Endothelial cell of umbilical vein (primary cell): Measurements from ENCODE around the gene OTUD5. TPM values are rescaled to one million over a fixed set of nuclear protein-coding genes. Genes with fewer than 3 reads are reported as not detected.

Experiments
- BruUV-seq: library from RNA; stranded (reverse); fragments of 400-500 nt; replicated peaks from 2 replicates; lab custom pipeline; 2021; lab: Mats Ljungman, UMichigan
- CTCF ChIA-PET: fragments of 300-600, 350-600 bp; sonication (Branson Sonifier 250); formaldehyde crosslinking; loops from one replicate; lab custom pipeline; 2021; ENCODE audit warnings: antibody characterized with exemption, inconsistent platforms; lab: Charles Lee
- POLR2A ChIA-PET: fragments of 300-600, 350-600 bp; sonication (Branson Sonifier 250); formaldehyde crosslinking; loops from one replicate; lab custom pipeline; 2021; ENCODE audit warnings: antibody characterized with exemption, inconsistent platforms; lab: Charles Lee
- DNase-seq: peaks from one replicate; pipeline ENCODE4 v3.0.0-alpha.2; 2011; ENCODE audit warnings: low read depth, low spot score
- FAIRE-seq: peaks from 2 replicates; lab custom pipeline; 2011; peaks lifted over from hg19 to GRCh38; lab: Jason Lieb, UNC
- H2AFZ ChIP-seq: 2 replicates; pipeline ENCODE4 v1.6.0; 2012; ENCODE audit warnings: low read depth, low read length, control low read depth, inconsistent platforms
- H3K27ac ChIP-seq: 2 replicates; pipeline ENCODE4 v1.5.1; 2011; ENCODE audit warnings: low read depth, mild to moderate bottlenecking, control low read depth, low read length, moderate library complexity; ENCODE audit not compliant: insufficient read depth
- H3K27me3 ChIP-seq, 2 experiments: 2 replicates each; pipeline versions ENCODE4 v1.6.0 to v1.6.1; 2011; ENCODE audit warnings: low read length in 2 of 2, mixed read lengths in 1 of 2; ENCODE audit not compliant: control insufficient read depth in 2 of 2, insufficient read depth in 2 of 2
- H3K36me3 ChIP-seq, 2 experiments: 2 replicates in 1 of 2; 3 replicates in 1 of 2; pipeline ENCODE4 v1.5.1; 2011; ENCODE audit warnings: low read length in 2 of 2, mild to moderate bottlenecking in 1 of 2, moderate library complexity in 1 of 2; ENCODE audit not compliant: control insufficient read depth in 2 of 2, insufficient read depth in 2 of 2; ENCODE audit errors: extremely low read depth in 1 of 2
- H3K4me1 ChIP-seq: 3 replicates; pipeline ENCODE4 v1.5.1; 2011; ENCODE audit warnings: mild to moderate bottlenecking, low read length; ENCODE audit not compliant: control insufficient read depth, insufficient read depth; ENCODE audit errors: extremely low read depth
- H3K4me2 ChIP-seq: 2 replicates; pipeline ENCODE4 v1.6.1; 2011; ENCODE audit warnings: low read length, control low read depth, mixed read lengths; ENCODE audit not compliant: insufficient read depth
- H3K4me3 ChIP-seq, 3 experiments: fragments of 200-600 bp in 1 of 3; sonication (generic), shearing (Covaris generic) in 1 of 3; replicated peaks in 1 of 3; 2 replicates each; pipeline ENCODE4 v1.5.1; 2011 to 2016; ENCODE audit warnings: control low read depth in 3 of 3, low read length in 3 of 3, mild to moderate bottlenecking in 2 of 3, inconsistent platforms in 1 of 3, low read depth in 1 of 3, moderate library complexity in 1 of 3; ENCODE audit not compliant: insufficient read depth in 1 of 3
- H3K79me2 ChIP-seq: 2 replicates; pipeline ENCODE4 v1.6.0; 2012; ENCODE audit warnings: low read length, inconsistent platforms; ENCODE audit not compliant: control insufficient read depth, insufficient read depth
- H3K9ac ChIP-seq: replicated peaks from 2 replicates; pipeline ENCODE3; 2011; ENCODE audit warnings: low read length, control low read depth; ENCODE audit not compliant: insufficient read depth; ENCODE audit errors: extremely low read depth
- H3K9me1 ChIP-seq: replicated peaks from 3 replicates; pipeline ENCODE4 v1.6.0; 2011; ENCODE audit warnings: mild to moderate bottlenecking, low read length; ENCODE audit not compliant: control insufficient read depth, insufficient read depth; ENCODE audit errors: extremely low read depth
- H3K9me3 ChIP-seq: replicated peaks from 2 replicates; pipeline ENCODE4 v1.5.1; 2012; ENCODE audit warnings: low read length, inconsistent platforms; ENCODE audit not compliant: control insufficient read depth, insufficient read depth
- H4K20me1 ChIP-seq: replicated peaks from 2 replicates; pipeline ENCODE3; 2011; ENCODE audit warnings: mild to moderate bottlenecking, low read length; ENCODE audit not compliant: control insufficient read depth, insufficient read depth; ENCODE audit errors: extremely low read depth
- CTCF ChIP-seq, 2 donors: IDR thresholded peaks; 1 replicate in 1 of 2; 2 replicates in 1 of 2; pipeline ENCODE4 v1.5.1; 2011; ENCODE audit warnings: low read length in 2 of 2, mild to moderate bottlenecking in 2 of 2, moderate library complexity in 2 of 2, control low read depth in 1 of 2, inconsistent platforms in 1 of 2, low read depth in 1 of 2; ENCODE audit not compliant: insufficient read depth in 1 of 2; ENCODE audit errors: extremely low read depth in 1 of 2
- EZH2 ChIP-seq: IDR thresholded peaks from 2 replicates; pipeline ENCODE4 v1.6.1; 2012; ENCODE audit warnings: borderline replicate concordance, low read depth, mild to moderate bottlenecking, moderate library complexity, low read length, inconsistent platforms; ENCODE audit not compliant: severe bottlenecking
- FOS ChIP-seq: IDR thresholded peaks from 2 replicates; pipeline ENCODE4 v1.6.1; 2011; ENCODE audit warnings: mild to moderate bottlenecking, low read length, moderate library complexity, borderline replicate concordance; ENCODE audit not compliant: insufficient read depth
- GATA2 ChIP-seq: IDR thresholded peaks from 2 replicates; pipeline ENCODE4 v1.7.0; 2011; ENCODE audit warnings: low read depth, mild to moderate bottlenecking, moderate library complexity, mixed read lengths, low read length; ENCODE audit not compliant: insufficient read length, insufficient read depth
- JUN ChIP-seq: IDR thresholded peaks from 2 replicates; pipeline ENCODE4 v1.6.1; 2011; ENCODE audit warnings: borderline replicate concordance, low read depth; ENCODE audit not compliant: insufficient read length, insufficient read depth
- MYC ChIP-seq: IDR thresholded peaks from one replicate; pipeline ENCODE4 v1.6.1; 2011; ENCODE audit warnings: mild to moderate bottlenecking, low read depth, low read length
- POLR2A ChIP-seq: IDR thresholded peaks from 2 replicates; pipeline ENCODE4 v1.6.1; 2012; ENCODE audit warnings: low read depth, mild to moderate bottlenecking, control low read depth, low read length
- POLR2AphosphoS5 ChIP-seq: IDR thresholded peaks from 2 replicates; pipeline ENCODE4 v1.6.1; 2012; ENCODE audit warnings: low read depth, mild to moderate bottlenecking, control low read depth, low read length, moderate library complexity; ENCODE audit not compliant: insufficient read depth
- dilution Hi-C: fragments of 300-500 bp; cut with MboI; formaldehyde crosslinking; loops from one replicate; pipeline ENCODE4 v1.15.0; 2019; ENCODE audit warnings: low sequenced_read_pairs; ENCODE audit not compliant: extremely low pct_ligation_motif_present
- intact Hi-C: fragments of 100-400 bp; cut with micrococcal nuclease; formaldehyde crosslinking; loops from one replicate; pipeline ENCODE4 v1.10.0; 2022
- polyA plus RNA-seq, 4 experiments: library from polyadenylated mRNA; depleted of rRNA in 3 of 4; stranded (reverse) in 3 of 4; unstranded in 1 of 4; fragments of >200 nt; gene quantifications; 2 replicates each; pipeline versions ENCODE4 v1.2.1 to v1.2.3, GENCODE V29; 2011 to 2012; ENCODE audit warnings: missing spikeins in 1 of 4
- total RNA-seq: library from RNA; stranded (reverse); gene quantifications from 2 replicates; pipeline ENCODE4 v1.2.3, GENCODE V29; 2021
- TF ChIP-seq, protein P1 (sequence below): IDR thresholded peaks from 2 replicates; pipeline ENCODE4 v1.6.1; 2011; ENCODE audit not compliant: insufficient read depth, insufficient read length

Gene OTUD5
- total and polyA plus RNA-seq, 2 donors (not counting 3 experiments of a cell fraction or from before 2014, with no cell fraction given): 44.3 to 44.6 TPM

GRCh38 chrX:48999030-48999429, 41.6 kb upstream of the OTUD5 start:
- H3K4me1 ChIP-seq: peaks cover 3% of the 10 kb centered on the region
- no peak overlapping the region for H3K27ac ChIP-seq
- no peak for FAIRE-seq
- no peaks in the 10 kb centered on the region for H3K9me3 ChIP-seq
- no peaks in the 10 kb centered on the region for H4K20me1 ChIP-seq
- peaks cover 8% of the 10 kb centered on the region for H3K79me2 ChIP-seq
- peaks cover 0 to 15% of the 10 kb centered on the region in 2 experiments for H3K36me3 ChIP-seq
- H3K9me1 ChIP-seq: no peaks in the 10 kb centered on the region
- no peak for DNase-seq
- dilution Hi-C loops: no loop called here
- H3K9ac ChIP-seq: no peak overlapping the region
- H3K4me2 ChIP-seq: no peak overlapping the region
- no peak overlapping the region for H2AFZ ChIP-seq
- CTCF ChIA-PET: interaction anchor here (1.0 kb wide), 1 partner anchor 10 kb away, joined by 3 read pairs; no protein-coding TSS in a partner anchor
- intact Hi-C loops: no loop called here
- POLR2A ChIA-PET: no interaction called here
- no TSS peak for BruUV-seq
- no peaks in the 10 kb centered on the region for H3K27me3 ChIP-seq
- H3K4me3 ChIP-seq: no peak overlapping the region
- TF ChIP-seq POLR2A (no peak), FOS (no peak), EZH2 (no peak), JUN (no peak), POLR2AphosphoS5 (no peak)

DNA sequence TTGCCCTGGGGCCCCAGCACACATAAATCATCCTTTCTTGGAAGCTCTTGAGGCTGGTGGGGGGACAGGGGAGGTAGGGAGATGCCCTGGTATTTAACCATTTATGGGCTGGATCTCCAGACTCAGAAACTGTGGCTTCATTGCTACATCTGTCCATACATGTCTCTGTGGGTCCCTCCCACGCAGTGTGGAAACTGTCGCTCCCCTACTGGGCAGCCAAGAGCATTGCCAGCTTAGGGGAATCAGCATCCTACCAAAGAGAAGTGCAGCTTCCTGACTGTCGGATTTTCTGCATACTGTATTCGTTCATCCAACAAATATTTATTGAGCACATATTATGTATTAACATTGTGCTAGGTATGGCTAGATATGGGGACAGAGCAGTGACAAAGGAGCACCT, 41.0 kb upstream of the OTUD5 start:
- Histone ChIP-seq H3K9ac (no peak overlapping the region), H3K27ac (no peak overlapping the region), H3K4me2 (no peak overlapping the region), H4K20me1 (no peaks in the 10 kb centered on the region), H2AFZ (no peak overlapping the region), H3K9me3 (no peaks in the 10 kb centered on the region), H3K27me3 (no peaks in the 10 kb centered on the region), H3K9me1 (no peaks in the 10 kb centered on the region), H3K4me1 (peaks cover 3% of the 10 kb centered on the region), H3K4me3 (no peak overlapping the region), H3K36me3 (peaks cover 0 to 18% of the 10 kb centered on the region in 2 experiments), H3K79me2 (peaks cover 8% of the 10 kb centered on the region)
- DNase-seq (no peak), FAIRE-seq (peak; percentile 24)
- BruUV-seq: TSS peak; percentile 5
- intact Hi-C loops (no loop called here), dilution Hi-C loops (no loop called here)
- TF ChIP-seq JUN (no peak), POLR2A (no peak), POLR2AphosphoS5 (no peak), FOS (no peak), MYC (no peak), CTCF (IDR thresholded peaks at IDR 0.05; ENCODE audit: extremely low read depth in 1 of 2, insufficient read depth in 1 of 2, low read depth in 1 of 2, low read length in 2 of 2) (no peak), EZH2 (no peak), GATA2 (no peak)
- TF ChIP-seq, protein P1, sequence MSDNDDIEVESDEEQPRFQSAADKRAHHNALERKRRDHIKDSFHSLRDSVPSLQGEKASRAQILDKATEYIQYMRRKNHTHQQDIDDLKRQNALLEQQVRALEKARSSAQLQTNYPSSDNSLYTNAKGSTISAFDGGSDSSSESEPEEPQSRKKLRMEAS: no peak
- CTCF ChIA-PET: interaction anchor here (1.0 kb wide), 1 partner anchor 9 kb away, joined by 3 read pairs; no protein-coding TSS in a partner anchor
- POLR2A ChIA-PET: no interaction called here
